ENCODE data around the gene APOOL.

APOOL gene

GRCh38 chrX:85084770-85085393, 81.2 kb downstream of the APOOL start:
- H3K36me3 ChIP-seq (ENCODE audit: insufficient read depth, low read length), result peaks cover 4% of the 10 kb centered on the region
- H3K4me3 ChIP-seq (ENCODE audit: low read depth in 1 of 2, low read length in 2 of 2), result no peak overlapping the region
- H3K4me1 ChIP-seq (ENCODE audit: insufficient read depth, low read length), result no peaks in the 10 kb centered on the region
- H3K27me3 ChIP-seq (ENCODE audit: control insufficient read depth in 1 of 2, insufficient read depth in 2 of 2, low read length in 2 of 2), result no peaks in the 10 kb centered on the region
- H3K27ac ChIP-seq (ENCODE audit: low read depth, low read length), result no peak overlapping the region
- no peak overlapping the region for H3K9ac ChIP-seq (ENCODE audit: low read length)
- H3K9me3 ChIP-seq (ENCODE audit: low read length), result no peaks in the 10 kb centered on the region

DNA sequence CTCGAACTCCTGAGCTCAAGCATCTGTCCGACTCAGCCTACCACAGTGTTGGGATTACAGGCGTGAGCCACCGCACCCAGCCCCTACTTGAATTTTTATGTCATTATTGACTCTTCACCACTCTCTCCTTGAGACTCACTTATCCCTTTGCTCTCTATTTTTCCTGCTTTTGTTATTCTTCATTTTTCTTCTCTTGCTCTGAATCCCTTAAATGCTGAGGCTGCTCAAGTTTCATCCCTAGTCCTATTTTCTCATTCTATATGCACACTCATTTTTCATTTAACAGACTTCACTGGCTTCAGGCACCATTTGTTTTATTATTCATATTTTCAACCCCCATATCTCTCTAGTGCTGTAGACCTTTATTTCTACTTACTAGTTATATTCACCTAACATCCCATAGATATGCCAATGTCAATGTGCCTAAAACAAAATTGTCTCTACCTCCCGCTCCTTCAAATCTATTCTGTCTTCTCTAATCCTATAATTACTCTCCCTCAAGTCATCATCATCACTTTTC, 85.7 kb downstream of the APOOL start:
- Histone ChIP-seq H3K9ac (ENCODE audit: low read length) (no peak overlapping the region), H3K4me3 (ENCODE audit: low read depth in 1 of 2, low read length in 2 of 2) (no peak overlapping the region), H3K9me3 (ENCODE audit: low read length) (no peaks in the 10 kb centered on the region), H3K4me1 (ENCODE audit: insufficient read depth, low read length) (no peaks in the 10 kb centered on the region), H3K36me3 (ENCODE audit: insufficient read depth, low read length) (peaks cover 4% of the 10 kb centered on the region), H3K27ac (ENCODE audit: low read depth, low read length) (no peak overlapping the region), H3K27me3 (ENCODE audit: control insufficient read depth in 1 of 2, insufficient read depth in 2 of 2, low read length in 2 of 2) (no peaks in the 10 kb centered on the region)

DNA sequence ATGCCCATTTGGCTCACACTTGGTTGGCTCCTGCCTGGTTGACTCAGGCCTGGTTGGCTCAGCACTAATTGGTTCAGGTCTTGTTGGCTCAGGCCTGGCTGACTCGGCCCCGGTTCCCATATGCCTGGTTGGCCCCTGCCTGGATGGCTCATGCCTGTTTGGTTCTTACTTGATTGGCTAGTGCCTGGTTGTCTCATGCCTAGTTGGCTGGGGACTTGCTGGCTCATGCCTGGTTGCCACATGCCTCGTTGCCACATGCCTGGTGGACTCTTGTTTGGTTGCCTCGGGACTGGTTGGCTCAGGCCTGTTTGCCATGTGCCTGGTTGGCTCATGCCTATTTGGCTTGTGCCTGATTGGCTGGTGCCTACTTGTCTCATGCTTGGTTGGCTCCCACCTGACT, 103.7 kb downstream of the APOOL start:
- H3K36me3 ChIP-seq (ENCODE audit: insufficient read depth, low read length), result no peaks in the 10 kb centered on the region
- no peak overlapping the region for H3K4me3 ChIP-seq (ENCODE audit: low read depth in 1 of 2, low read length in 2 of 2)
- H3K9me3 ChIP-seq (ENCODE audit: low read length), result no peaks in the 10 kb centered on the region
- no peak overlapping the region for H3K27ac ChIP-seq (ENCODE audit: low read depth, low read length)
- H3K9ac ChIP-seq (ENCODE audit: low read length), result no peak overlapping the region
- no peaks in the 10 kb centered on the region for H3K27me3 ChIP-seq (ENCODE audit: control insufficient read depth in 1 of 2, insufficient read depth in 2 of 2, low read length in 2 of 2)
- no peaks in the 10 kb centered on the region for H3K4me1 ChIP-seq (ENCODE audit: insufficient read depth, low read length)

GRCh38 chrX:85108165-85108564, 104.5 kb downstream of the APOOL start:
- H3K36me3 ChIP-seq (ENCODE audit: insufficient read depth, low read length), result no peaks in the 10 kb centered on the region
- H3K9ac ChIP-seq (ENCODE audit: low read length), result no peak overlapping the region
- H3K4me1 ChIP-seq (ENCODE audit: insufficient read depth, low read length), result no peaks in the 10 kb centered on the region
- no peaks in the 10 kb centered on the region for H3K27me3 ChIP-seq (ENCODE audit: control insufficient read depth in 1 of 2, insufficient read depth in 2 of 2, low read length in 2 of 2)
- H3K27ac ChIP-seq (ENCODE audit: low read depth, low read length), result no peak overlapping the region
- H3K4me3 ChIP-seq (ENCODE audit: low read depth in 1 of 2, low read length in 2 of 2), result no peak overlapping the region
- H3K9me3 ChIP-seq (ENCODE audit: low read length), result no peaks in the 10 kb centered on the region

- Histone ChIP-seq H3K36me3 (ENCODE audit: insufficient read depth, low read length) (no peaks in the 10 kb centered on the region), H3K4me1 (ENCODE audit: insufficient read depth, low read length) (no peaks in the 10 kb centered on the region), H3K27me3 (ENCODE audit: control insufficient read depth in 1 of 2, insufficient read depth in 2 of 2, low read length in 2 of 2) (no peaks in the 10 kb centered on the region), H3K9me3 (ENCODE audit: low read length) (no peaks in the 10 kb centered on the region), H3K4me3 (ENCODE audit: low read depth in 1 of 2, low read length in 2 of 2) (no peak overlapping the region), H3K27ac (ENCODE audit: low read depth, low read length) (no peak overlapping the region), H3K9ac (ENCODE audit: low read length) (no peak overlapping the region)
Observed at GRCh38 chrX:85109235-85109634, 105.6 kb downstream of the APOOL start.

DNA sequence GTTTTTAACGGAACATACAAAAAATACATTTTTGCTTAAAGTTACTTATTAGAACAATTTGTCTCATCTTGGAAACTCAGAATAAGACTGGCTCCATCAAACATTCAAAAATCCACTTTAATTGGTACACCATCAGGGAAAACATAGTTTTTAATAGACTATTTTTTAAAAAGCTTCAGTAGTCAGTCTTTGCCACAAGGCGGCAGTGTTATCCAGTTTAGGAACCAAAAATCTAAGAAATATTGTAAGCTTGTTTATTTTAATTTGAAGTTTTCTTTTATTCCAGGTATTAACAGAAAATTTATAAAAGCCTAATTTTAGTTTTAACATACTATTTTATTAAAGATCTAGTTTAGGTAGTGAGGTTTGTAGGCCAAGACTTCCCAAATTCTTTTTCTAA, 107.7 kb downstream of the APOOL start:
- Histone ChIP-seq H3K36me3 (ENCODE audit: insufficient read depth, low read length) (no peaks in the 10 kb centered on the region), H3K4me1 (ENCODE audit: insufficient read depth, low read length) (no peaks in the 10 kb centered on the region), H3K9me3 (ENCODE audit: low read length) (no peaks in the 10 kb centered on the region), H3K27me3 (ENCODE audit: control insufficient read depth in 1 of 2, insufficient read depth in 2 of 2, low read length in 2 of 2) (peaks cover 0 to 6% of the 10 kb centered on the region in 2 donors), H3K9ac (ENCODE audit: low read length) (no peak overlapping the region), H3K27ac (ENCODE audit: low read depth, low read length) (no peak overlapping the region), H3K4me3 (ENCODE audit: low read depth in 1 of 2, low read length in 2 of 2) (no peak overlapping the region)

GRCh38 chrX:85112293-85112692, 108.6 kb downstream of the APOOL start:
- H3K36me3 ChIP-seq (ENCODE audit: insufficient read depth, low read length), result no peaks in the 10 kb centered on the region
- H3K4me1 ChIP-seq (ENCODE audit: insufficient read depth, low read length), result no peaks in the 10 kb centered on the region
- no peak overlapping the region for H3K4me3 ChIP-seq (ENCODE audit: low read depth in 1 of 2, low read length in 2 of 2)
- no peaks in the 10 kb centered on the region for H3K9me3 ChIP-seq (ENCODE audit: low read length)
- no peak overlapping the region for H3K9ac ChIP-seq (ENCODE audit: low read length)
- H3K27me3 ChIP-seq (ENCODE audit: control insufficient read depth in 1 of 2, insufficient read depth in 2 of 2, low read length in 2 of 2), result peaks cover 0 to 6% of the 10 kb centered on the region in 2 donors
- H3K27ac ChIP-seq (ENCODE audit: low read depth, low read length), result no peak overlapping the region

GRCh38 chrX:85113746-85114145, 110.1 kb downstream of the APOOL start:
- Histone ChIP-seq H3K4me3 (ENCODE audit: low read depth in 1 of 2, low read length in 2 of 2) (no peak overlapping the region), H3K36me3 (ENCODE audit: insufficient read depth, low read length) (no peaks in the 10 kb centered on the region), H3K27ac (ENCODE audit: low read depth, low read length) (no peak overlapping the region), H3K4me1 (ENCODE audit: insufficient read depth, low read length) (no peaks in the 10 kb centered on the region), H3K9me3 (ENCODE audit: low read length) (no peaks in the 10 kb centered on the region), H3K27me3 (ENCODE audit: control insufficient read depth in 1 of 2, insufficient read depth in 2 of 2, low read length in 2 of 2) (peaks cover 0 to 6% of the 10 kb centered on the region in 2 donors), H3K9ac (ENCODE audit: low read length) (no peak overlapping the region)

DNA sequence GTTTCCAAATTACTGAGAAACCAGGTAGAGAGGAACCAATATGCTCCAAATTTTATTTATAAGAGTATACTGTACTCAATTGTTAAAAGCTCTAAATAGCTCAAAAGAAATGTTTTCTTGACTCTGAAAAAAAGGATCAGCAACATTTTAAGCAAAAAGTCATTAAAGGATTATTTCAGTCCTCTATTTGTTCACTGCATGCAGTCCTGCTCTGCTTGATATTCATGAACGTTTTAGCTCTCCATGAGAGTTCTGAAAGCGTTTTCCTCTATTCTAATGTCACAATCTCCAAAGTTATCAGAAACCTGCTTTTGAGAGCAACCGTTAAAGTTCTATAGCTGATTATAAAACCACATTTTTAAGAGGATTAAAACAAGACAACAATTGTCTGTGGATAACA, 110.5 kb downstream of the APOOL start:
- Histone ChIP-seq H3K9me3 (ENCODE audit: low read length) (no peaks in the 10 kb centered on the region), H3K4me1 (ENCODE audit: insufficient read depth, low read length) (no peaks in the 10 kb centered on the region), H3K27ac (ENCODE audit: low read depth, low read length) (no peak overlapping the region), H3K36me3 (ENCODE audit: insufficient read depth, low read length) (no peaks in the 10 kb centered on the region), H3K27me3 (ENCODE audit: control insufficient read depth in 1 of 2, insufficient read depth in 2 of 2, low read length in 2 of 2) (peaks cover 0 to 6% of the 10 kb centered on the region in 2 donors), H3K4me3 (ENCODE audit: low read depth in 1 of 2, low read length in 2 of 2) (no peak overlapping the region), H3K9ac (ENCODE audit: low read length) (no peak overlapping the region)

DNA sequence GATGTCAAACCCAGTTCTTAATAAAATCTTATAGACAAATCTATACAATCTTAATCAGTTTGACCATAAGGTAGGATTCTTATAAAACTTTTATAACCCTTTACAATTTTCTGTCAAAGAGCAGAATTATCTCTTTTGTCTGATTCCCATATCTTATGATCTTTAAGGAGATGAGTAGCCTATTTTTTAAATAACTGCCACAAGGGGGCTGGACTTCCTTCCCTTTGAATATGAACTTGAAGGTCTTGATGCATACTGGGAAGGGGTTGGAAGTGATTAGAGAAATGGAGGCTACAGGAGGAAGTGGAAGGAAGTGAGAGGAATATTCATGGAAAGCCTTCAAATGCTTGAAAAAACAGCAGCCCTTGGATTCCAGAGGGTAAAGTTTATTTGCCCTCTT, 111.1 kb downstream of the APOOL start:
- Histone ChIP-seq H3K4me3 (ENCODE audit: low read depth in 1 of 2, low read length in 2 of 2) (no peak overlapping the region), H3K9me3 (ENCODE audit: low read length) (no peaks in the 10 kb centered on the region)

GRCh38 chrX:85115252-85115651, 111.6 kb downstream of the APOOL start:
- Histone ChIP-seq H3K9ac (ENCODE audit: low read length) (no peak overlapping the region), H3K27me3 (ENCODE audit: control insufficient read depth in 1 of 2, insufficient read depth in 2 of 2, low read length in 2 of 2) (peaks cover 3 to 6% of the 10 kb centered on the region in 2 donors), H3K9me3 (ENCODE audit: low read length) (no peaks in the 10 kb centered on the region), H3K4me3 (ENCODE audit: low read depth in 1 of 2, low read length in 2 of 2) (no peak overlapping the region), H3K4me1 (ENCODE audit: insufficient read depth, low read length) (no peaks in the 10 kb centered on the region), H3K27ac (ENCODE audit: low read depth, low read length) (no peak overlapping the region), H3K36me3 (ENCODE audit: insufficient read depth, low read length) (no peaks in the 10 kb centered on the region)

More for the DNA sequence above, 111.1 kb downstream of the APOOL start:
- peaks cover 0 to 6% of the 10 kb centered on the region in 2 donors for H3K27me3 ChIP-seq (ENCODE audit: control insufficient read depth in 1 of 2, insufficient read depth in 2 of 2, low read length in 2 of 2)
- no peak overlapping the region for H3K27ac ChIP-seq (ENCODE audit: low read depth, low read length)
- H3K36me3 ChIP-seq (ENCODE audit: insufficient read depth, low read length), result no peaks in the 10 kb centered on the region
- H3K4me1 ChIP-seq (ENCODE audit: insufficient read depth, low read length), result no peaks in the 10 kb centered on the region
- no peak overlapping the region for H3K9ac ChIP-seq (ENCODE audit: low read length)

GRCh38 chrX:85136409-85136808, 132.7 kb downstream of the APOOL start:
- Histone ChIP-seq H3K36me3 (ENCODE audit: insufficient read depth, low read length) (no peaks in the 10 kb centered on the region), H3K9me3 (ENCODE audit: low read length) (no peaks in the 10 kb centered on the region), H3K4me1 (ENCODE audit: insufficient read depth, low read length) (no peaks in the 10 kb centered on the region), H3K9ac (ENCODE audit: low read length) (no peak overlapping the region), H3K27ac (ENCODE audit: low read depth, low read length) (no peak overlapping the region), H3K4me3 (ENCODE audit: low read depth in 1 of 2, low read length in 2 of 2) (no peak overlapping the region), H3K27me3 (ENCODE audit: control insufficient read depth in 1 of 2, insufficient read depth in 2 of 2, low read length in 2 of 2) (no peaks in the 10 kb centered on the region)
